H9 (cell line): ENCODE measurements around the gene URB1. TPM values are rescaled to one million over a fixed set of nuclear protein-coding genes. Genes with fewer than 3 reads are reported as not detected.

ENCODE experiments used
- DNase-seq: peaks from one replicate; pipeline ENCODE4 v3.0.0-alpha.2; 2017
- H2AFZ ChIP-seq: one replicate; pipeline ENCODE4 v1.6.1; 2013; ENCODE audit warnings: mild to moderate bottlenecking, low read length, control low read depth, moderate library complexity
- H2AK5ac ChIP-seq: 2 replicates; pipeline ENCODE4 v1.6.1; 2013; ENCODE audit warnings: low read length, control low read depth, mixed read lengths; ENCODE audit not compliant: insufficient read length
- H2BK120ac ChIP-seq: one replicate; pipeline ENCODE4 v1.6.1; 2013; ENCODE audit warnings: low read depth, mild to moderate bottlenecking, low read length, control low read depth, inconsistent platforms; ENCODE audit not compliant: poor library complexity, severe bottlenecking
- H2BK12ac ChIP-seq: 2 replicates; pipeline ENCODE4 v1.6.1; 2013; ENCODE audit warnings: low read length, control low read depth, mixed read lengths, low read depth; ENCODE audit not compliant: insufficient read length
- H2BK15ac ChIP-seq: 2 replicates; pipeline ENCODE4 v1.6.1; 2013; ENCODE audit warnings: low read depth, low read length, control low read depth
- H2BK20ac ChIP-seq: one replicate; pipeline ENCODE4 v1.6.1; 2013; ENCODE audit warnings: low read depth, mild to moderate bottlenecking, low read length, control low read depth, inconsistent platforms; ENCODE audit not compliant: poor library complexity, severe bottlenecking
- H2BK5ac ChIP-seq: 2 replicates; pipeline ENCODE4 v1.6.1; 2013; ENCODE audit warnings: low read length, control low read depth, mixed read lengths; ENCODE audit not compliant: insufficient read length
- H3K14ac ChIP-seq: 2 replicates; pipeline ENCODE4 v1.6.1; 2013; ENCODE audit warnings: low read length, control low read depth; ENCODE audit not compliant: insufficient read depth
- H3K18ac ChIP-seq: 2 replicates; pipeline ENCODE4 v1.6.1; 2013; ENCODE audit warnings: low read depth, mild to moderate bottlenecking, mixed read lengths, low read length, control low read depth; ENCODE audit not compliant: insufficient read length
- H3K23ac ChIP-seq: 2 replicates; pipeline ENCODE4 v1.6.1; 2013; ENCODE audit warnings: low read length, control low read depth, mixed read lengths, low read depth; ENCODE audit not compliant: insufficient read length
- H3K23me2 ChIP-seq: 2 replicates; pipeline ENCODE4 v1.6.1; 2013; ENCODE audit warnings: low read depth, mild to moderate bottlenecking, mixed read lengths, low read length, control low read depth; ENCODE audit not compliant: insufficient read length, poor library complexity, severe bottlenecking
- H3K27ac ChIP-seq: 2 replicates; pipeline ENCODE4 v1.5.1; 2013; ENCODE audit warnings: low read length, control low read depth, mixed read lengths, low read depth; ENCODE audit not compliant: insufficient read length
- H3K27me3 ChIP-seq: 2 replicates; pipeline ENCODE4 v1.6.1; 2013; ENCODE audit warnings: low read length, control low read depth, inconsistent platforms; ENCODE audit not compliant: insufficient read depth
- H3K4ac ChIP-seq: 2 replicates; pipeline ENCODE4 v1.6.1; 2013; ENCODE audit warnings: low read depth, mild to moderate bottlenecking, control low read depth, inconsistent platforms, low read length, moderate library complexity
- H3K4me1 ChIP-seq: 2 replicates; pipeline ENCODE4 v1.6.1; 2013; ENCODE audit warnings: low read length, control low read depth, inconsistent platforms; ENCODE audit not compliant: insufficient read depth
- H3K4me2 ChIP-seq: 2 replicates; pipeline ENCODE4 v1.6.1; 2013; ENCODE audit warnings: low read length, control low read depth, mixed read lengths; ENCODE audit not compliant: insufficient read length, insufficient read depth
- H3K56ac ChIP-seq: 2 replicates; pipeline ENCODE4 v1.6.1; 2013; ENCODE audit warnings: low read depth, mild to moderate bottlenecking, mixed read lengths, low read length, control low read depth; ENCODE audit not compliant: insufficient read length
- H3K79me1 ChIP-seq: 2 replicates; pipeline ENCODE4 v1.6.1; 2013; ENCODE audit warnings: low read depth, mild to moderate bottlenecking, moderate library complexity, low read length, control low read depth, inconsistent platforms; ENCODE audit not compliant: insufficient read depth, poor library complexity, severe bottlenecking
- H3K79me2 ChIP-seq: 2 replicates; pipeline ENCODE4 v1.6.1; 2013; ENCODE audit warnings: low read length, control low read depth, inconsistent platforms; ENCODE audit not compliant: insufficient read depth
- H3K9ac ChIP-seq: 2 replicates; pipeline ENCODE4 v1.6.1; 2013; ENCODE audit warnings: low read length, control low read depth, mixed read lengths; ENCODE audit not compliant: insufficient read length; ENCODE audit errors: extremely low read depth
- H3K9me3 ChIP-seq: one replicate; pipeline ENCODE4 v1.6.1; 2013; ENCODE audit warnings: low read depth, low read length, inconsistent platforms; ENCODE audit not compliant: control insufficient read depth
- H3T11ph ChIP-seq: one replicate; pipeline ENCODE4 v1.6.1; 2013; ENCODE audit warnings: mild to moderate bottlenecking, low read length, control low read depth, inconsistent platforms
- H4K20me1 ChIP-seq: one replicate; pipeline ENCODE4 v1.6.1; 2013; ENCODE audit not compliant: control insufficient read depth, insufficient read length, insufficient read depth
- H4K5ac ChIP-seq: 2 replicates; pipeline ENCODE4 v1.6.1; 2013; ENCODE audit warnings: low read depth, mild to moderate bottlenecking, mixed read lengths, low read length, control low read depth; ENCODE audit not compliant: insufficient read length
- H4K8ac ChIP-seq: replicated peaks from 2 replicates; pipeline ENCODE4 v1.6.1; 2013; ENCODE audit warnings: low read length, control low read depth, mixed read lengths, low read depth; ENCODE audit not compliant: insufficient read length
- H4K91ac ChIP-seq: 2 replicates; pipeline ENCODE4 v1.6.1; 2013; ENCODE audit warnings: low read depth, mild to moderate bottlenecking, moderate library complexity, mixed read lengths, low read length, control low read depth; ENCODE audit not compliant: insufficient read length
- H3K27ac Mint-ChIP-seq, 3 experiments: 2 replicates in 2 of 3; 3 replicates in 1 of 3; pipeline ENCODE4 v1.8.0; 2020 to 2021; ENCODE audit warnings: mixed read lengths in 3 of 3, mild to moderate bottlenecking in 1 of 3, moderate library complexity in 1 of 3
- H3K27me3 Mint-ChIP-seq: 2 replicates; pipeline ENCODE4 v1.8.0; 2021; ENCODE audit warnings: low read depth, mild to moderate bottlenecking, moderate library complexity, mixed read lengths
- H3K36me3 Mint-ChIP-seq, 3 experiments: 2 replicates in 2 of 3; 3 replicates in 1 of 3; pipeline ENCODE4 v1.8.0; 2020 to 2021; ENCODE audit warnings: low read depth in 3 of 3, mixed read lengths in 3 of 3; ENCODE audit not compliant: insufficient read depth in 1 of 3
- H3K4me1 Mint-ChIP-seq, 2 experiments: 2 replicates each; pipeline ENCODE4 v1.8.0; 2020; ENCODE audit warnings: mixed read lengths in 2 of 2
- H3K4me3 Mint-ChIP-seq, 2 experiments: 2 replicates in 1 of 2; 3 replicates in 1 of 2; pipeline ENCODE4 v1.8.0; 2020 to 2021; ENCODE audit warnings: mild to moderate bottlenecking in 2 of 2, mixed read lengths in 2 of 2, moderate library complexity in 1 of 2
- H3K9me3 Mint-ChIP-seq, 2 experiments: 2 replicates in 1 of 2; 3 replicates in 1 of 2; pipeline ENCODE4 v1.8.0; 2020; ENCODE audit warnings: mild to moderate bottlenecking in 2 of 2, mixed read lengths in 2 of 2, moderate library complexity in 1 of 2
- CTCF ChIP-seq: fragments of 200-600 bp; sonication (generic); conservative IDR thresholded peaks from 3 replicates; pipeline ENCODE4 v1.8.0; 2021; ENCODE audit warnings: antibody characterized with exemption, mild to moderate bottlenecking
- WGBS: extraction: QIAGEN DNeasy Blood & Tissue Kit; methylation state at CpG from one replicate; pipeline ENCODE4 v1.1.7; 2013; ENCODE audit warnings: missing lambda C conversion rate, low lambda C conversion rate, mixed read lengths; ENCODE audit not compliant: insufficient read length; ENCODE audit errors: extremely low coverage; 5-methylcytosine and 5-hydroxymethylcytosine counted together
- total RNA-seq: library from RNA; stranded (reverse); gene quantifications from 2 replicates; pipeline ENCODE4 v1.2.1, GENCODE V29; 2021

Gene URB1
- total RNA-seq, 1 experiment from 2014 or later: 23.5 TPM

- Histone ChIP-seq H3K79me1 (no peaks in the 10 kb centered on the region), H4K20me1 (no peaks in the 10 kb centered on the region), H3K4ac (no peak overlapping the region), H3K14ac (no peak overlapping the region), H3T11ph (no peak overlapping the region), H3K27me3 (no peaks in the 10 kb centered on the region), H3K79me2 (no peaks in the 10 kb centered on the region), H2BK15ac (no peak overlapping the region), H3K23me2 (no peaks in the 10 kb centered on the region), H4K91ac (no peak overlapping the region), H4K5ac (no peak overlapping the region), H3K18ac (no peak overlapping the region), H2BK120ac (no peak overlapping the region), H4K8ac (no peak overlapping the region), H2BK5ac (no peak overlapping the region), H3K9me3 (no peaks in the 10 kb centered on the region), H2BK20ac (no peak overlapping the region), H3K4me1 (no peaks in the 10 kb centered on the region), H3K4me2 (no peak overlapping the region), H3K56ac (no peak overlapping the region), H2AK5ac (no peak overlapping the region), H2BK12ac (no peak overlapping the region), H3K9ac (no peak overlapping the region), H2AFZ (no peak overlapping the region), H3K27ac (no peak overlapping the region), H3K23ac (no peak overlapping the region)
- H3K9me3 Mint-ChIP-seq: no peaks in the 10 kb centered on the region
- no peak for TF ChIP-seq CTCF
- peaks cover 40 to 88% (median 77%) of the 10 kb centered on the region in 3 experiments; a peak in 6 of 7 replicates for H3K36me3 Mint-ChIP-seq
- H3K4me1 Mint-ChIP-seq: peaks cover 28 to 31% of the 10 kb centered on the region in 2 experiments
- H3K4me3 Mint-ChIP-seq: no peak overlapping the region
- peak overlapping the region in 1 of 3 experiments; percentile 65; a peak in 1 of 7 replicates for H3K27ac Mint-ChIP-seq
- DNase-seq: no peak
- H3K27me3 Mint-ChIP-seq: no peaks in the 10 kb centered on the region
- WGBS: no CpG with 5 or more reads among the region's 1 CpG
Observed at GRCh38 chr21:32332463-32332951, 60.3 kb downstream of the URB1 start.
